GM18868 (cell line): ENCODE results near the gene ZNF586.
"Not testable (repeated sequence)": the region's sequence is repeated elsewhere in the genome, so short reads cannot be mapped to it uniquely, and the experiment has no call there.

Experiments
- ATAC-seq: cut with Tn5 transposase; IDR thresholded peaks from one replicate; pipeline ENCODE4 v1.9.1; 2021; ENCODE audit warnings: mild to moderate bottlenecking, moderate library complexity; ENCODE audit not compliant: unreplicated experiment

Gene ZNF586

DNA sequence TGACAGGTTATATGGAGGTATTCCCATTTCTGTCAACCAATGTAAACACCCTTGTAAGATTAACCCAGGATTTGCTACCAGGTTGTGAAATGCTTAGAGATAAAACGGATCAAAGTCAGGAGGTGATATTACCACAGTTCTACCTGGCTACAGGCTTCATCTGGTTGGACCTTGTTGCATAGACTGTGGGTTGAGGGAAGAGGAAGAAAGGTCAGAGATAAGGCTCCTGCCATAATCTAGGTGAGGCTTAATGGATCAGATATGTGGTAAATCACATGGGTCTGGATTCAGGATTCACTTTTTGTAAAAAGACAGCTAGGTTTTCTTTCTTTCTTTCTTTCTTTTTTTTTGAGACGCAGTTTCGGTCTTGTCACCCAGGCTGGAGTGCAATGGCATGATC lies 52.0 kb downstream of the ZNF586 start:
- not testable (repeated sequence) for ATAC-seq

DNA sequence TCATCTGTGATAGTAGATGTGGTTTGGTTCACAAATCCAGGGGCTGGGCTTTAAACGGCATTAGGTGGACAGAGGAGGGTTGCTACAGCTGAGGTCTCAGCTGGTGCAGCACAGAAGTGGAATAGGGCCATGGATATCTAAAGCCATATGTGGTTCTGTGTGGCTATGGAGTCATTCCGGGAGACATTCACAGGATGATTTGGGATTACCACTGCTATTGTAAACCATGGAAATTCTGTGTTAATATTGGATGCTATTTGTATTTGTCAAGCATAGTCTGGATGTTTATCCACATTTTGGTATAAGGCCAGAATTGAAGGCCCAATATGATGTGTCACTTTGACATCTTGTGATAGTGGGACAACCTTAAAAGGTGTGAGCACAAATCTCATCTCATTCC lies 53.7 kb downstream of the ZNF586 start:
- not testable (repeated sequence) for ATAC-seq

DNA sequence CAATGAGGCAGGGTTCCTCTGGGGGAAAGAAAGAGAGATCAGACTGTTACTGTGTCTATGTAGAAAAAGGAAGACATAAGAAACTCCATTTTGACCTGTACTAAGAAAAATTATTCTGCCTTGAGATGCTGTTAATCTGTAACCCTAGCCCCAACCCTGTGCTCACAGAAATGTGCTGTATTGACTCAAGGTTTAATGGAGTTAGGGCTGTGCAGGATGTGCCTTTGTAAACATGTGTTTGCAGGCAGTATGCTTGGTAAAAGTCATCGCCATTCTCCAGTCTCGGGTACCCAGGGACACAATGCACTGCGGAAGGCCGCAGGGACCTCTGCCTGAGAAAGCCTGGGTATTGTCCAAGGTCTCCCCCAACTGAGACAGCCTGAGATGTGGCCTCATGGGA lies 54.1 kb downstream of the ZNF586 start:
- ATAC-seq = not testable (repeated sequence)

DNA sequence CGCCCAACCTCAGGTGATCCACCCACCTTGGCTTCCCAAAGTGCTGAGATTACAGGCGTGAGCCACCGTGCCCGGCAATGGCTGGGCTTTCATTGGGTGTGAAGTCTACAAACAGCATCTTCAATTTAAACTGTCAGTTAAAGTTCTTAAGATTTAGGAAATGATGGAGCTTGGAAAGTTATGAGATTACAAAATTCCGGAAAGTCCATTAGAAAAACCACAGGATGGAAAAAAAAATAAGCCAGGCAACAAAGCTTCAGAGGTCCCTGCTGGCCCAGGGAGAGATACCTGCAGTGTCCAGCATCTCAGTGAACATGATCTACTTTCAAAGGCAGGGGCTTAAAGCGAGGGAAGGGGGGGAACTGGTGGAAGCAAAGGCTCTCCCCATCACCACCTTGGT lies 56.0 kb downstream of the ZNF586 start:
- ATAC-seq = no peak

DNA sequence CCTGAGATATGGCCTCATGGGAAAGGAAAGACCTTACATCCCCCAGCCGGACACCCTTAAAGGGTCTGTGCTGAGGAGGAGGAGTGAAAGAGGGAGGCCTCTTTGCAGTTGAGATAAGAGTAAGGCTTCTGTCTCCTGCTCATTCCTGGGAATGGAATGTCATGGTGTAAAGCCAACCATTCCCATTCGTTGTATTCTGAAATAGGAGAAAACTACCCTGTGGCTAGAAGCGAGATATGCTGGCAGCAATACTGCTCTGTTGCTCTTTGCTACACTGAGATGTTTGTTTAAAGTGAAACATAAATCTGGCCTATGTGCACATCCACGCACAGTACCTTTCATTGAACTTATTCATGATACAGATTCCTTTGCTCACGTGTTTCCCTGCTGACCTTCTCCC lies 59.8 kb downstream of the ZNF586 start:
- ATAC-seq = no peak

- ATAC-seq = no peak
These were observed 60.7 kb downstream of the ZNF586 start, which contains the start of gene ZNF587B for GRCh38 chr19:57830071-57830602. Gene ZNF587B (plus strand): TSS chr19:57830299. CDS start chr19:57830529, 230 bp downstream.
